ENCODE results near the gene CGGBP1.
"Not testable (repeated sequence)": the region's sequence is repeated elsewhere in the genome, so short reads cannot be mapped to it uniquely, and the experiment has no call there.

Gene CGGBP1

GRCh38 chr3:88033808-88034207 is 25.0 kb downstream of the CGGBP1 start:
- DNase-seq, result no peak

GRCh38 chr3:88033079-88033478 is 25.7 kb downstream of the CGGBP1 start:
- no peak for DNase-seq

GRCh38 chr3:88032245-88032644 is 26.6 kb downstream of the CGGBP1 start:
- DNase-seq, result no peak

GRCh38 chr3:88031642-88032077 is 27.1 kb downstream of the CGGBP1 start:
- no peak for DNase-seq

GRCh38 chr3:88030210-88030609 is 28.6 kb downstream of the CGGBP1 start:
- DNase-seq, result no peak

DNA sequence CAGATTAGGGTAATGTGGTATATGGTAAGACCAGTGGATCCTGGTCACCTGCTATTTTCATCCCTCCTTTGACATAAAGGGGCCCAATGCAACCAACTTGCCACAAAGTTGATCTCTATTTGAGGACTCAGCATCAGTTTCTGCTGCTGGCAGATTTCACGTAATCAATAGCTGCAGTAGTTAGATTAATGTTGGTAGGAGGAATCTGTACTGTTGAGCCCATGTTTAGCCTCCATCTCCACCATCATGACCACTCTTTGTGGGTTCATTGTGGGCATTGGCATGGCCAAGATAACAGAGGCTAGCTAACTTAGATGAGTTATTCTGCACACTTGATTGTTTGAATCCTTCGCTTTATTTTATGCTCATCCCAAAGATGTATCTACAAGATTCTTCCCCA is 29.9 kb downstream of the CGGBP1 start:
- no peak for DNase-seq

- no peak for DNase-seq
Observed at GRCh38 chr3:88025001-88025552, 33.7 kb downstream of the CGGBP1 start.

DNA sequence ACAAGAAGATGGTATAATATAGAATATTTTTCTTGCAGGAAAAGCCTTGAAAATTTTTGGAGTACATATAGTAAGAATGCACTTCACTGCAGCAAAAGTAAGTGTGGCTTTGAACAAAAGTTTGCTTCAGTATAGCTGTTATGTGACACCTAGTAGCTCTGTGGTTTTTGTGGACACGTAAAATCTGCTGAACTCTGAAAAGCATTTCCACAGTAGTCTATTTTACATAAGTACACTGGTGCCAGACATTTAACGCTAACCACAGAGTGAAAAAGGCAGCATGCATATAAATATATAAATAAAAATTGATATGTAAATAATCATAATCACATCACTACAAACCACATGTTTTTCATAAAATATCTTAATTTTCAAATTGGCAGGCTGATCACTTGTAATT is 39.8 kb downstream of the CGGBP1 start:
- DNase-seq, result no peak

DNA sequence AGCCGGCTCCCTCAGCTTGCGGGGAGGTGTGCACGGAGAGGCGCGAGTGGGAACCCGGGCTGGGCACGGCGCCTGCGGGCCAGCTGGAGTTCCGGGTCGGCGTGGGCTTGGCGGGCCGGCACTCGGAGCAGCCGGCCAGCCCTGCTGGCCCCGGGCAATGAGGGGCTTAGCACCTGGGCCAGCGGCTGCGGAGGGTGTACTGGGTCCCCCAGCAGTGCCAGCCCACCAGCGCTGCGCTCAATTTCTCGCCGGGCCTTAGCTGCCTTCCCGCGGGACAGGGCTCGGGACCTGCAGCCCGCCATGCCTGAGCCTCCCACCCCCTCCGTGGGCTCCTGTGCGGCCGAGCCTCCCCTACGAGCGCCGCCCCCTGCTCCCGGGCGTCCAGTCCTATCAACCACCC is 43.1 kb downstream of the CGGBP1 start:
- DNase-seq, result not testable (repeated sequence)

GRCh38 chr3:88013592-88013991 is 45.2 kb downstream of the CGGBP1 start:
- DNase-seq, result no peak

- DNase-seq, result no peak
Observed at GRCh38 chr3:88010810-88011209, 48.0 kb downstream of the CGGBP1 start.

- DNase-seq, result no peak
Observed at GRCh38 chr3:88009066-88009465, 49.7 kb downstream of the CGGBP1 start.

DNA sequence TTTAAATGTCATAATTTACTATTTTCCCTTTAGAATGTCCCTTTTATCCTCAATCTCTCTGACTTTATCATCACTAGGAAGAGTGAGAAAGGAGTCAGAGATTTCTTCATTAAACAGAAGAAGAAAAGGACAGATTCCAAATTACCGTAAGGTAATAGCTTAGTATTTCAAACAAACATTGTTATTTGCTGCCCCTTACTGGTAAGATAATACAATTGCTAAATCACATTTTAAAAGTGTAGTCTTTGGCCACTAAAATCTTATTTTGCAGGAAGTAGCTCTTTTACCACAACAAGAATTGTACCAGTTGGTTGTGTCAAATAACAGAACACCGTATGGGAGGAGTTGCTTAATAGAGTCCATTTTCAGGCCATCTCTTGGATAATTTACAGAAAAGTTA is 53.7 kb downstream of the CGGBP1 start:
- no peak for DNase-seq

- DNase-seq, result peak; percentile 16
Observed at GRCh38 chr3:88003115-88003755, 55.6 kb downstream of the CGGBP1 start.

- DNase-seq, result no peak
Observed at GRCh38 chr3:88002448-88002847, 56.4 kb downstream of the CGGBP1 start.
